Stimulated activated CD8-positive, alpha-beta memory T cell treated with anti-CD3 and anti-CD28 coated beads, Interleukin-4, amount 100 ng/mL, for 1 hour (primary cell): ENCODE measurements around the gene CKS2.
A peak's percentile ranks its signal among the peaks of the same experiment; 100 is the strongest.
"Not testable (repeated sequence)": the region's sequence is repeated elsewhere in the genome, so short reads cannot be mapped to it uniquely, and the experiment has no call there.

Source experiments
- DNase-seq, 2 donors: peaks; one replicate each; pipeline ENCODE4 v3.0.0-alpha.2; 2020; ENCODE audit warnings: low read depth in 2 of 2, low spot score in 1 of 2

CKS2 gene

GRCh38 chr9:89310475-89311345, at the start of gene CKS2:
TSS of gene CKS2 (plus strand) at chr9:89311195. CDS start at chr9:89311293, 98 bp downstream.
- peak; percentile 99 to 100 for DNase-seq

DNA sequence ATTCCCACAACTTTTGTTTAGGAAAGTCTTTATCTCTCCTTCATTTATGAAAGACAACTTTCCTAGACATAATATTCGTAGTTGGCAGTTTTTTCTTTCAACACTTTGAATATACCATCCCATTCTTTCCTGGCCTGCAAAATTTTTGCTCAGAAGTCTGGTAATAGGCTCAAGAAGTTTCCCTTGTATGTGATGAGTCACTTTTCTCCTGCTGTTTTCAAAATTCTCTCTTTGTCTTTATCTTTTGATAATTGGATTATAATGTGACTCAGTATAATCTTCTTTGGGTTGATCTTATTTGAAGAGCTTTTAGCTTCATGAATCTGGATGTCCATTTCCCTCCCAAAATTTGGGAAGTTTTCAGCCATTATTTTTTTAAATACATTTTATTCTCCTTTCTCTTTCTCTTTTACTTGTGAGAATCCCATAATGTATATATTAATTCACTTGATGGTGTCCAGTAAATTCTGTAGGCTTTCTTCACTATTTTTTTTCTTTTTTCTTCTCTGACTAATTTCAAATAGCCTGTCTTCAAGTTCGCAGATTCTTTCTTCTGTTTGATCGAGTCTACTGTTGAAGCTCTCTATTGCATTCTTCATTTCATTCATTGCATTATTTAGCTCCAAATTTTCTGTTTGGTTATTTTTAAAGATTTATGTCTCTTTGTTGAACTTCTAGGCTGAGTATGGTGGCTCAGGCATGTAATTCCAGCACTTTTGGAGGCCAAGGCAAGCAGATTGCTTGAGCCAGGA, 37.3 kb upstream of the CKS2 start:
- no peak for DNase-seq

DNA sequence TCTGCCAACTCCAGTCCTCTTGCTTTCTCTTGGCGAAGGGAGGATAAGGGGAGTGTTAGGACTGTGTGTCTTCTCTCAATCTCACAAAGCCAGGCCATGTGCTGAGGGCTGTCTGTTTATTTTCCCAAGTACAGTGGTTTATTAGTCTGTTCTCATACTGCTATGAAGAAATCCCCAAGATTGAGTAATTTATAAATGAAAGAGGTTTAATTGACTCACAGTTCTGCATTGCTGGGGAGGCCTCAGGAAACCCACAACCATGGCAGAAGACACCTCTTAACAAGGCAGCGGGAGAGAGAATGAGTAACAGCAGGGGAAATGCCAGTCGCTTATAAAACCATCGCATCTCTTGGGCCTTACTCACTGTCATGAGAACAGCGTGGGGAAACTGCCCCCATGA, 36.2 kb upstream of the CKS2 start:
- no peak for DNase-seq

GRCh38 chr9:89276040-89276439, 35.0 kb upstream of the CKS2 start:
- DNase-seq = not testable (repeated sequence)

- no peak for DNase-seq
Observed at GRCh38 chr9:89277043-89277442, 34.0 kb upstream of the CKS2 start.

- DNase-seq = no peak
Observed at GRCh38 chr9:89277454-89277853, 33.5 kb upstream of the CKS2 start.

DNA sequence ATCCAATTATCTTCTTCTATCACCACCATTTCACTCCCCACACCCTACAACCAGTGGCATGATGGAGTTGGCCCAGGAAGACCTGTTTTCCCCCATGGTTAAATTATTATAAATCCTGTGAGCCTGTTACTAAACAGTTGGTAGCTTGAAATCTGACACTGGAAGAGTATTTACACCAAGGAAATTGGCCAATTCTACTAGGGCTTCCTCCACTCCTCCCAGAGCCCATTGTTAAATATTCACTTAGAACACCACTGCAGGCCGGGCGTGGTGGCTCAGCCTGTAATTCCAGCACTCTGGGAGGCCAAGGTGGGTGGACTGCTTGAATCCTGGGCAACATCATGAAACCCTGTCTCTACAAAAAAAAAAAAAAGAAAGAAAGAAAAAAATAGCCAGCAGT, 32.4 kb upstream of the CKS2 start:
- DNase-seq = no peak

- no peak for DNase-seq
Observed at GRCh38 chr9:89278997-89279739, 31.8 kb upstream of the CKS2 start.

GRCh38 chr9:89281106-89281505, 29.9 kb upstream of the CKS2 start:
- DNase-seq = no peak

DNA sequence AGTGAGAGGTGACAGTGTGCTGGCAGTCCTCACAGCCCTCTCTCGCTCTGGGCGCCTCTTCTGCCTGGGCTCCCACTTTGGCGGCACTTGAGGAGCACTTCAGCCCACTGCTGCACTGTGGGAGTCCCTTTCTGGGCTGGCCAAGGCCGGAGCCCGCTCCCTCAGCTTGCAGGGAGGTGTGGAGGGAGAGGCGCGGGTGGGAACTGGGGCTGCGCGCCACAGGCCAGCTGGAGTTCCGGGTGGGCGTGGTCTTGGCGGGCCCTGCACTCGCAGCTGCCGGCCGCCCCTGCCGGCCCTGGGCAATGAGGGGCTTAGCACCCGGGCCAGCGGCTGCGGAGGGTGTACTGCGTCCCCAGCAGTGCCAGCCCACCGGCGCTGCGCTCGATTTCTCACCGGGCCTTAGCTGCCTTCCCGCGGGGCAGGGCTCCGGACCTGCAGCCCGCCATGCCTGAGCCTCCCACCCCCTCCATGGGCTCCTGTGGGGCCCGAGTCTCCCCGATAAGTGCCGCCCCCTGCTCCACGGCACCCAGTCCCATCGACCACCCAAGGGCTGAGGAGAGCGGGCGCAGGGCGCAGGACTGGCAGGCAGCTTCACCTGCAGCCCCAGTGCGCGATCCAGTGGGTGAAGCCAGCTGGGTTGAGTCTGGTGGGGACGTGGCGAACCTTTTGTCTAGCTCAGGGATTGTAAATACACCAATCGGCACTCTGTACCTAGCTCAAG, 28.6 kb upstream of the CKS2 start:
- not testable (repeated sequence) for DNase-seq

- no peak for DNase-seq
Observed at GRCh38 chr9:89284076-89284475, 26.9 kb upstream of the CKS2 start.

- no peak for DNase-seq
Observed at GRCh38 chr9:89291741-89292140, 19.3 kb upstream of the CKS2 start.

- DNase-seq = no peak
Observed at GRCh38 chr9:89293014-89293413, 18.0 kb upstream of the CKS2 start.

GRCh38 chr9:89295400-89295799, 15.6 kb upstream of the CKS2 start:
- DNase-seq = no peak

DNA sequence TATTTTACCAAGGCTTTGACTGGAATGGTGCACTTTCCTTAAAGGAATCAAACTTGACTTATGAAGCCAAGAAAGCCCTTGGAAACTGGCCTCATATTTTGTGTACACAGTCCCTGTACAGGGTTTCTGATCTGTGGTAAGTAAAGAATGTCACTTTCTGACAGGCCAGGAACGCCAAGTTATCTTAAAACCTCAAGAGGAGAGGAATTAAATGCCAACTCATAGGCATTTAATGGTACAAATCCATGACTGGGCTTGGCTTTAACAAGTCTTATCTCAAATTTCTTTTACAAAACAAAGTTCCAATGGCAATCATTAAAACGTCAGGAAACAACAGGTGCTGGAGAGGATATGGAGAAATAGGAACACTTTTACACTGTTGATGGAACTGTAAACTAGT, 9.0 kb upstream of the CKS2 start:
- DNase-seq = not testable (repeated sequence)

- DNase-seq = no peak
Observed at GRCh38 chr9:89304020-89304833, 6.8 kb upstream of the CKS2 start.

- DNase-seq = no peak
Observed at GRCh38 chr9:89304834-89305188, 6.2 kb upstream of the CKS2 start.

DNA sequence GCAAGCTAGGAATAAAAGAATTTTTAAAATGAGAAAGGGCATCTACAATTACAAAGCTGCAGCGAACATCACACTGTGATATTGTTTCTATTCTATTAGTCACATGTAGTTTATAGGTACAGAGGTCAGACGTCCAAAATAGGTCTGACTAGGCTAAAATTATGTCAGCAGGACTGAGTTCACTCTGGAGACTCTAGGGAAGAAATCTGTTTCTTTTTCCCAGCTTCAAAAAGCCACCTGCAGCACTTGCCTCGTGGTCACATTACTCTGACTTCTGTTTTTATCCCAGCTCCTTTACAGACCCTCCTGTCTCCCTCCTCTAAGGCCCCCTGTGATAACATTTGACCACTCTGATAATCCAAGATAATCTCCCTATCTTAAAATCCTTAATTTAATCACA, 5.1 kb upstream of the CKS2 start:
- no peak for DNase-seq

GRCh38 chr9:89309166-89309565, 1.8 kb upstream of the CKS2 start:
- no peak for DNase-seq
